ENCODE results near the gene FA2H. TPM values are rescaled to one million over a fixed set of nuclear protein-coding genes. Genes with fewer than 3 reads are reported as not detected.

The FA2H gene
- total RNA-seq, 2 donors from 2014 or later = 51.0 to 75.7 TPM

DNA sequence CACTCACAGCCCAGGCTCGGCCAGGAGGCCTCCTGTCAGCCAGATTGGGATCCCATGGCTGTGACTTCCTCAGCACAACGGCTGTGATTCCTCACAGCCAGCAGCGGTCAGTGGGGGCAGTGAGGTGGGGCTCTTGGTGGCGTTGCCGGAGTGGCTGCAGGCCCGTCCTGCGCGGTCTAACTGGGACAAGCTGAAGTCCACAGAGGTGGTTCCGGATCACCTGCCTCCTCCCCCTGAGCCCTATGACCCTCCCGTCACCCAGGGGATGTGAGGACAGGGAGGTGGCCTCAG lies 39.5 kb downstream of the FA2H start:
- Histone ChIP-seq H3K36me3 (no peaks in the 10 kb centered on the region), H3K9ac (ENCODE audit: low read depth in 2 of 2, low read length in 2 of 2) (no peak overlapping the region), H3K27me3 (no peaks in the 10 kb centered on the region), H3K4me3 (no peak overlapping the region), H3K27ac (no peak overlapping the region), H3K4me1 (no peaks in the 10 kb centered on the region), H3K9me3 (no peaks in the 10 kb centered on the region)
- intact Hi-C loops (cut with DNase I) = no loop called here
- TF ChIP-seq, protein P1, sequence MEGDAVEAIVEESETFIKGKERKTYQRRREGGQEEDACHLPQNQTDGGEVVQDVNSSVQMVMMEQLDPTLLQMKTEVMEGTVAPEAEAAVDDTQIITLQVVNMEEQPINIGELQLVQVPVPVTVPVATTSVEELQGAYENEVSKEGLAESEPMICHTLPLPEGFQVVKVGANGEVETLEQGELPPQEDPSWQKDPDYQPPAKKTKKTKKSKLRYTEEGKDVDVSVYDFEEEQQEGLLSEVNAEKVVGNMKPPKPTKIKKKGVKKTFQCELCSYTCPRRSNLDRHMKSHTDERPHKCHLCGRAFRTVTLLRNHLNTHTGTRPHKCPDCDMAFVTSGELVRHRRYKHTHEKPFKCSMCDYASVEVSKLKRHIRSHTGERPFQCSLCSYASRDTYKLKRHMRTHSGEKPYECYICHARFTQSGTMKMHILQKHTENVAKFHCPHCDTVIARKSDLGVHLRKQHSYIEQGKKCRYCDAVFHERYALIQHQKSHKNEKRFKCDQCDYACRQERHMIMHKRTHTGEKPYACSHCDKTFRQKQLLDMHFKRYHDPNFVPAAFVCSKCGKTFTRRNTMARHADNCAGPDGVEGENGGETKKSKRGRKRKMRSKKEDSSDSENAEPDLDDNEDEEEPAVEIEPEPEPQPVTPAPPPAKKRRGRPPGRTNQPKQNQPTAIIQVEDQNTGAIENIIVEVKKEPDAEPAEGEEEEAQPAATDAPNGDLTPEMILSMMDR (IDR thresholded peaks at IDR 0.05) = no peak
- no peak for DNase-seq

DNA sequence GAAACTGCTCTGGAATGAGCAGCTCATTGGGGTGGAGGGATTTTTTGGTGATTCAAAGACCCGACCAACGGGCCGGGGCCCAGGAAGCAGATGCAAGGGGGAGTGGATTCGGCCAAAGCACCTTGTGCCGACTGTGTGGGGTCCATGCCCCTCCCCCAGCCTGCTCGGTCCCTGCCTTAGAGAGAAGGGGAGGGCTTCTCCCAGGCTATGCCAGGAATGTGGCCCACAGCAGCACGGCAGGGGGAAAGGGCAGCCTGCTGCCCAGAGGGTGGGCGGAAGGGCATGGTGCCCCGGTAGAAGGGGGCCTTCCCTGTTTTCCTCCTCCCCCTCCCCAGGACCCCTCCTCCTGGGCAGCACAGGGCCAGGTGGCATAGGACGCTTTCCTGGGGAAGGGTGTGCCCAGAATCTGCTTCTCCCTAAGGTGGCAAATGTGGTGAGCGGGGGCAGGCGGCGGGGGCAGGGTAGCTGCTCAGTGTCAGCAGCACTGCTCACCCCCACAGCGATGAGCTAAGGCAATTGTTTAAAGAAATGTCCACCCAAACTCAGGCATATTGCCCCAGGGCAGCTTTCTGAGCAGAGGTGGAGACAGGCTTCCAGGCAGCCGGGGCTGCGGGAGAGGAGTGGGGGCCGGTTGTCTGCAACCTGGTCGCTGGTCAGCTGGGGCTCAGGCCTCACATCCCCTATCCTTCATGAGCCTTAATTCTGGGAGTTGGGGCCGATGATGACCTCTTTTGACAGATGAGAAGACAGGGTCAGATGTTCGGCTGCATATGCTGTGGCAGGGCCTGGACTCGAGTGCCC lies 40.1 kb downstream of the FA2H start:
- Histone ChIP-seq H3K9me3 (no peaks in the 10 kb centered on the region), H3K9ac (ENCODE audit: low read depth in 2 of 2, low read length in 2 of 2) (no peak overlapping the region), H3K36me3 (no peaks in the 10 kb centered on the region), H3K27ac (no peak overlapping the region), H3K4me3 (no peak overlapping the region), H3K27me3 (no peaks in the 10 kb centered on the region), H3K4me1 (peaks cover 3% of the 10 kb centered on the region)
- no peak for DNase-seq
- TF ChIP-seq, protein P1 (IDR thresholded peaks at IDR 0.05) = no peak
- intact Hi-C loops (cut with DNase I) = no loop called here

DNA sequence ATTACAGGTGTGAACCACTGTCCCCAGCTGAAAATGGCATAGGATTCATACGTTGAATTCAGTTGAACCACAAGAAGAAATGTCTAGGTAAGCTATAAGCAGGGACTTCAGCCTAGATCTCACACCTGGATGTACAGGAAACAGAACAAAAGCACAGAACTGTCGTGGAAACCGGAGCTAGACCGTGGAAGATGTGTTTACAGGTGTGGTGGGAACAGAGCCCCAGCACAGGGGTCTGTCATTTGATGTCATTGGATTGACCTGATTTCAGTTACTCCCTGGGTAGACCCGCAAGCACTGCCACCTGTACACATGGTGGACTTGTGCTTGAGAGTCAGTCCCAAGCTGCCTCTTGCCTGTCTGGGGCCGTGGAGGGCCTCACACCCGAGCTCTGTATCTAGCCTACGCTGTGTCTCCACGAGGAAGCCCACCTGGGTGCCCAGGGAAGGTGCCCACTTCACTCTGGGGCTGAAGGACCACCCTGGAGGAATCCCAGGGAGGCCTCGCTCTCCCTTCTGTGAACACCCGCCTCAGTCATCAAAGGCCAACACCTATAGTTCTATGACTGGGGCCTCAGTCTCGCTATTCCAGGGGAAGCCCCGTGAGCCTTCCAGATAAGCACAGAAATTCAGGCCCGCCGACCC lies 41.8 kb downstream of the FA2H start:
- no peaks in the 10 kb centered on the region for H3K9me3 ChIP-seq
- TF ChIP-seq, protein P1 (IDR thresholded peaks at IDR 0.05) = no peak
- H3K27me3 ChIP-seq = no peaks in the 10 kb centered on the region
- H3K36me3 ChIP-seq = no peaks in the 10 kb centered on the region
- H3K9ac ChIP-seq (ENCODE audit: low read depth in 2 of 2, low read length in 2 of 2) = no peak overlapping the region
- peaks cover 3% of the 10 kb centered on the region for H3K4me1 ChIP-seq
- no peak overlapping the region for H3K4me3 ChIP-seq
- H3K27ac ChIP-seq = no peak overlapping the region
- intact Hi-C loops (cut with DNase I) = no loop called here
- DNase-seq = no peak

DNA sequence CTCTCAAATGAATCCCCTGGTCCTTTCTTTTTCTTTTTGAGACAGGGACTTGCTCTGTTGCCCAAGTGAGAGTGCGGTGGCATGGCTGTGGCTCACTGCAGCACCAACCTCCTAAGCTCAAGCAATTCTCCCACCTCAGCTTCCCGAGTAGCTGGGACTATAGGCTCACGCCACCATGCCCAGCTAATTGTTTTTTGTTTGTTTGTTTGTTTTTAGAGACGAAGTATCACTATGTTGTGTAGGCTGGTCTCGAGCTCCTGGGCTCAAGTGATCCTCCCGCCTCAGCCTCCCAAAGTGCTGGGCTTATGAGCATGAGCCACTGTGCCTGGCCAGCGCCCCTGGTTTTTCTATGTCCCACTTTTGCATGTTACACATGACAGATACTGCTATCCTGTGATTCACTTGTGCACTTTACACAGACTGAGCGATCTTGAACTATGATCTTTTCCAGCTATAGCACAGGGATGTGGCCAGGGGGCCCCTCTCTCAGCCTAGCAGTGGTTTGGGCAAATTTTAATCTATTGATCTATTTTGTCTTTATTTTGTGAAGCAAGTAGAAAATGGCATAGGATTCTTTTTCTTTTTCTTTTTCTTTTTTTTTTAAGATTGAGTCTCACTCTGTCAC lies 42.7 kb downstream of the FA2H start:
- DNase-seq = no peak

More for the DNA sequence above, 42.7 kb downstream of the FA2H start:
- no peak overlapping the region for H3K4me3 ChIP-seq
- H3K9me3 ChIP-seq = no peaks in the 10 kb centered on the region
- intact Hi-C loops (cut with DNase I) = no loop called here
- H3K36me3 ChIP-seq = no peaks in the 10 kb centered on the region
- no peaks in the 10 kb centered on the region for H3K27me3 ChIP-seq
- TF ChIP-seq, protein P1 (IDR thresholded peaks at IDR 0.05) = no peak
- H3K9ac ChIP-seq (ENCODE audit: low read depth in 2 of 2, low read length in 2 of 2) = no peak overlapping the region
- no peak overlapping the region for H3K27ac ChIP-seq
- peaks cover 3% of the 10 kb centered on the region for H3K4me1 ChIP-seq
